Testis (tissue), 2 donors: ENCODE results near the gene L3MBTL4.

Experiments used
- POLR2A ChIP-seq: fragments of 450-650 bp; IDR thresholded peaks from one replicate; pipeline ENCODE4 v1.6.1; 2017; ENCODE audit warnings: antibody characterized with exemption, mild to moderate bottlenecking, moderate library complexity
- TF ChIP-seq, protein P1 (sequence below), 3 experiments: fragments of 450-650 bp in 2 of 3; fragments of 200-600 bp in 1 of 3; sonication (generic) in 1 of 3; IDR thresholded peaks; one replicate each; pipeline ENCODE4 v1.5.1; 2016 to 2019; ENCODE audit warnings: antibody characterized with exemption in 3 of 3, mild to moderate bottlenecking in 2 of 3, moderate library complexity in 1 of 3

DNA sequence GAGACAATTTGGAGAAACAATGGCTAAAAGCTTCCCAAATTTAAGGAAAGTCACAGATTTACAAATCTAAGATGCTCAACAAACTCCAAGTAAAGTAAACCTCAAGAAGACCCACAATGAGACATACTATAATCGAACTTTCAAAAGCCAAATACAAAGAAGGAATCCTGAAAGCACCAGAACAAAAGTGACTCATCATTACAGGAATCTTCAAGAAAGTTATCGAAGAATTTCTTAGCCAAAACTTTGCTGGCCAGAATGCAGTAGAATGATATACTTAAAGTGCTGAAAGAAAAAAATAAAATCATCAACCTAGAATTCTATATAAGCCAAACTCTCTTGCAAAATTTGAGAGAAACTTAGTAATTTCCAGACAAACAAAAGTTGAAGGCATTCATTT lies 412.8 kb downstream of the L3MBTL4 start:
- TF ChIP-seq, protein P1, sequence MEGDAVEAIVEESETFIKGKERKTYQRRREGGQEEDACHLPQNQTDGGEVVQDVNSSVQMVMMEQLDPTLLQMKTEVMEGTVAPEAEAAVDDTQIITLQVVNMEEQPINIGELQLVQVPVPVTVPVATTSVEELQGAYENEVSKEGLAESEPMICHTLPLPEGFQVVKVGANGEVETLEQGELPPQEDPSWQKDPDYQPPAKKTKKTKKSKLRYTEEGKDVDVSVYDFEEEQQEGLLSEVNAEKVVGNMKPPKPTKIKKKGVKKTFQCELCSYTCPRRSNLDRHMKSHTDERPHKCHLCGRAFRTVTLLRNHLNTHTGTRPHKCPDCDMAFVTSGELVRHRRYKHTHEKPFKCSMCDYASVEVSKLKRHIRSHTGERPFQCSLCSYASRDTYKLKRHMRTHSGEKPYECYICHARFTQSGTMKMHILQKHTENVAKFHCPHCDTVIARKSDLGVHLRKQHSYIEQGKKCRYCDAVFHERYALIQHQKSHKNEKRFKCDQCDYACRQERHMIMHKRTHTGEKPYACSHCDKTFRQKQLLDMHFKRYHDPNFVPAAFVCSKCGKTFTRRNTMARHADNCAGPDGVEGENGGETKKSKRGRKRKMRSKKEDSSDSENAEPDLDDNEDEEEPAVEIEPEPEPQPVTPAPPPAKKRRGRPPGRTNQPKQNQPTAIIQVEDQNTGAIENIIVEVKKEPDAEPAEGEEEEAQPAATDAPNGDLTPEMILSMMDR (IDR thresholded peaks at IDR 0.05) = no peak
- TF ChIP-seq POLR2A = no peak
